GM13977 (cell line): ENCODE data around the gene IQCE.

ENCODE experiments used
- DNase-seq: peaks from one replicate; pipeline ENCODE4 v3.0.0; 2012; ENCODE audit warnings: low spot score
- in situ Hi-C: fragments of 300-500 bp; cut with MboI; formaldehyde crosslinking; loops from one replicate; pipeline ENCODE4 v1.12.0; 2022; ENCODE audit warnings: low sequenced_read_pairs, low pct_unique_long_range_greater_than_20kb, mixed read lengths, inconsistent platforms; ENCODE audit not compliant: unreplicated experiment
- TF ChIP-seq, protein P1 (sequence below): IDR thresholded peaks from 2 replicates; pipeline ENCODE4 v1.5.1; 2012; ENCODE audit warnings: mild to moderate bottlenecking, control low read depth; ENCODE audit not compliant: insufficient read depth; ENCODE audit errors: extremely low read depth, missing control alignments

Gene IQCE

DNA sequence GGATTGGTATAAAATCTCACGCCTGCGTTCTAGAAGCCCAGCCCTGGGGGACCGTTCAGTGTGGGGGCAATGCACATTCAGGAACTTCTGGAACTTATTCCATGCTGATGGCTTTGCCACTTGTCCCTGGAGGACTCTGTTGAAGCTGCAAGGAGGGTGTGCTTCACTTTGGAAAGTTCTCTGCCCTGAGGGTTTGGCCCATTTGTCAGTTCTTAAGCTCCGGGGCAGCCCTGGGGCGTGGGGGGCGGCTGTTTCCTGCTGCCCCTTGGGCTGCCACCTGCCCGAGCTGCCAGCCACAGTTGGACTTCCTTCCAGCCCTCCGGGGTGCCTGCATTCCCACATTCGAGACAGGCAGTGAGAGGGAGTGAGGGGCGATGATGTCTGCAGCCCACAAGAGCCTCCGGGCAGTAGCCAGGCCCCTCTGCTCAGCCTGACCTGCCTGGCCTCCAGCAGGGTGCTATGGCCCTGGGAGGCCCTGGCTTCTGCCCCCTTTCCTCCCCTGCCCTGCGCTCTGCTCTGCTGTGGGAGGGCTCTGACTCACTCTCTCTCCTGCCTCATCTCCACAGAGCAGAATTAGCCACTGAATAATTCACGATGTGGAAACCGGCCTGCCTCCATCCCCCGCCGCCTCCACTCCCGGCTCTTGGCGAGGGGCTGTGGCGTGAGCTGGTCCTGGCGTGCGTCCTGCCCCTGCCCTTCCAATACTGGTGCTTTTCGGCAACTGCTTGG, 74.9 kb downstream of the IQCE start:
- no peak for DNase-seq

DNA sequence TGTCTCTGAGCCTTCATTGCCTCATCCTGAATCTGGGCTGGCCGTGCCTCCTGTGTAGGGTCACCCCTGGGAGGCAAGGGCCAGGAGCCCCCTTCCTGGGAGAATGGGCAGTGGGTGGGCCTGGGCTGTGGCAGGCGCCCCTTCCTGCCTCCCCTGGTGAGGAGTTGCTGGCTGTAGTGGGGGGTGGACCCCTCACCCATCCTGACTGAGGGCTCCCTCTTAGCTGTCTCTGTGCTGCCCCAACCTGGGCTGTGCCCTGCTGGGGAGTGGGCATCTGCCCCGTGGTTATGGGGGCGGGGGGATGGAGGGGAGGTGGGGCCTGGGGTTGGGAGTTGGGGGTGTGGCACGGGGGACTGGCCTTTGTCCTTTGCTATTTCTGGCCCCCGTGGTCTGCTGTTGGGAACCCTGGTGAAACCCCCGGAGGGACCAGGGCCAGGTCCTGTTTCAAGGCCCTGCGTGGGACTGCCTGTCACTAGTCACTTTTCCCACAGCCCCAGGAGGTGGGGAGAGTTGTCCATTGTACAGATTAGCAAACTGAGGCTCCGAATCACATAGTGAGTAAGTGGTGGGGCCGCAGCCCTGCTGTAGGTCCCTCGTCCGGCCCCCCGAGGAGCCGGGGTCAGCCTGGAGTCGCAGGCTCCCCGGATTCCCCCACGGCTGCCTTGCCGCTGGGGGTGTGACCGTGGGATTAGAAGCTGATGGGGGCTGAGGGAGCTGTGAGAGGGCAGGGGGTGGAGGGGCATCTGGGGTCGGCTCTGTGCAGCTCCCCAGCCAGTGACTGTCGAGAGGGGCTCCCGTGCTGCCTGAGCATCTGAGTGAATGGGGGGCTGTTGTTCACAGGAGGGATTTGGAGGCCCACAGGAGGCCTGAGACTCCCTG, 75.7 kb downstream of the IQCE start:
- in situ Hi-C loops, result no loop called here
- TF ChIP-seq, protein P1, sequence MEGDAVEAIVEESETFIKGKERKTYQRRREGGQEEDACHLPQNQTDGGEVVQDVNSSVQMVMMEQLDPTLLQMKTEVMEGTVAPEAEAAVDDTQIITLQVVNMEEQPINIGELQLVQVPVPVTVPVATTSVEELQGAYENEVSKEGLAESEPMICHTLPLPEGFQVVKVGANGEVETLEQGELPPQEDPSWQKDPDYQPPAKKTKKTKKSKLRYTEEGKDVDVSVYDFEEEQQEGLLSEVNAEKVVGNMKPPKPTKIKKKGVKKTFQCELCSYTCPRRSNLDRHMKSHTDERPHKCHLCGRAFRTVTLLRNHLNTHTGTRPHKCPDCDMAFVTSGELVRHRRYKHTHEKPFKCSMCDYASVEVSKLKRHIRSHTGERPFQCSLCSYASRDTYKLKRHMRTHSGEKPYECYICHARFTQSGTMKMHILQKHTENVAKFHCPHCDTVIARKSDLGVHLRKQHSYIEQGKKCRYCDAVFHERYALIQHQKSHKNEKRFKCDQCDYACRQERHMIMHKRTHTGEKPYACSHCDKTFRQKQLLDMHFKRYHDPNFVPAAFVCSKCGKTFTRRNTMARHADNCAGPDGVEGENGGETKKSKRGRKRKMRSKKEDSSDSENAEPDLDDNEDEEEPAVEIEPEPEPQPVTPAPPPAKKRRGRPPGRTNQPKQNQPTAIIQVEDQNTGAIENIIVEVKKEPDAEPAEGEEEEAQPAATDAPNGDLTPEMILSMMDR, result no peak
- no peak for DNase-seq

More for the DNA sequence above, 74.9 kb downstream of the IQCE start:
- TF ChIP-seq, protein P1, result no peak
- in situ Hi-C loops, result no loop called here

DNA sequence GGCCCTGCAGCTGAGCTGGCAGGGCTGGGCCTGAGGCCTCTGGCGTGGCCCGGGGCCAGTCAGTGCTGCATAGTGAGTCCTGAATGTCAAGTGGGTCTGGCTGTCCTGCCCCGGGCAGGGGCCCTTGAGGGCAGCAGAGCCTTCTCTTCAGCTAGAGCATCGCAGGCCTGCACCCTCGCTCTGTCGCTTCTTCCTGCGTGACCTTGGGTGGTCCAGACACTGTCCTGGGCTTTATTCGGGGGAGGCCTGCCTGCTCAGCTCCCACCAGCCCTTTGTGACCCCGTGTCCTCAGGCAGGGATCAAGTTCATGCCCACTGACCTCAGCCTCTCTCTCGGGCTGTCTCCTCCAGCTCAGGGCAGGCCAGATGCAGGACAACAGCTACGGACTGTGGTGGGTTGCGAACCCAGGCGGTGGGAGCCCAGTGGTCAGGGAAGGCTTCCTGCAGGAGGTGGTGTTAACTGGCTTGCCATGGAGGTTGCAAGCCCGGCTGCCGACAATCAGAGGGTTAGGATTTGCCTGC, 76.4 kb downstream of the IQCE start:
- in situ Hi-C loops, result no loop called here

DNA sequence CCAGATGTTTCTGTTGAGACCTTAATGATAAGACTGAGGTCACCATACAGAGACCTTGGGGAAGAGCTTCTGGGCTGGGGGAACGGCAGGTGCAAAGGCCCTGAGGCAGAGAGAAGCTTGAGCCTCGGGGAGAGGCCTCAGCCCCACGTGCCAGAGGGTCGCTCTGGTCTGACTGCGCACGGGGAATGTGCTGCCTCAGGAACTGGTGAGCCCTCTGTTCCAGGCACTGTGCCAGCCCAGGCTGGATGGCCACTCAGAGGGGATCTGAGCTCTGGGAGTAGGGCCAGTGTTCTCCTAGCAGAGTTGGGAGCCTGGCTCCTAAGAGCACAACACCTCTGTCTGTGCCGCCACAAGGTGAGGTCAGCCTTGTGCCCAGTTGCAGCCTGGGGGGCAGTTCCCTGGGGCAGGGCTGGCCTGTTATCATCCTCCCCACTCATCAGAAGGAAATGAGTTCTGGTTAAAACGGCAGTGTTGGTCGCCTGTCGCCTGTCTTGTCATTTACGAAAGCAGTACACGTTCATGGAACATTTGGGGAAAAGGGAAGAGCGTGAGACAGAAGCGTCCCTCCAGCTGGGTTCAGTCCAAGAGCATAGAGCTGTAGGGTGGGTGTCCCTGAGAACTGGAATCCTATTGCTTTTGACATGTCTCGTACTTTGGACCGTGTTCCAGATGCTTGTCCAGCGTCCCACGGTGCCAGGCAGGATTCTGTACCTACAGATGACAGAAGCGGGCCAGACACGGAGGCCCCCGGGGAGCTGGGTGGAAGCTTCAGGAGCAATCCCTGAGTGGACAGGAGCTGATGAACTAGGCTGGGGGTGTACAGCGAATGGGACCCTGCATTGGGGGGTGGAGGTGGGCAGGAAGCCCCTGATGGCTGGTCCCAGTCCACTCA, 77.3 kb downstream of the IQCE start:
- TF ChIP-seq, protein P1, result no peak
- DNase-seq, result no peak
- in situ Hi-C loops, result no loop called here

More for the DNA sequence above, 76.4 kb downstream of the IQCE start:
- DNase-seq, result no peak
- TF ChIP-seq, protein P1, result no peak

DNA sequence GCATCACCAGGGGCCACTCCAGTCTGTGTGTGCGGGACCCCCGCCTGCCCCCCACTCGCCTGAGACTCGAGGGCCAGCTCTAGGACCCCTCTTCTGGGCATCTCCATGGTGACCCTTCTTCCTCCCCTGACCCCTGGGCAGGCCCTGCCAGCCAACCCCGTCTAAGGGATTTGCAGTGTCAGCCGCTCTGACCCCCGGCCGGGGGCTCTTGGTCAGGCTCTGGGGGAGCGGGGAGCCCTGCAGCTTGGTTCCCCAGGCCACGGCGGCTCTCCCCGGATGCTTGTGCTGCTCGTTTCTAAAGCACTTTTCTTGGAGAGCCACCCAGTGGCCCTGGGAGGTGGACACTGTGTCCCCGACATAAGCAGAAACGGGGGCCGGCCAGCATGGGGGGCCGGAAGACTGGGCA, 78.3 kb downstream of the IQCE start:
- in situ Hi-C loops, result no loop called here
- no peak for DNase-seq
- TF ChIP-seq, protein P1, result no peak
